HepG2 (cell line): ENCODE measurements around the gene GLT1D1. TPM values are rescaled to one million over a fixed set of nuclear protein-coding genes. Genes with fewer than 3 reads are reported as not detected.
"Not testable (repeated sequence)": the region's sequence is repeated elsewhere in the genome, so short reads cannot be mapped to it uniquely, and the experiment has no call there.

Source experiments
- ATAC-seq: fragments of 200-7000 bp; cut with Tn5 transposase; 3 replicates; pipeline ENCODE4 v1.9.1; 2020; ENCODE audit warnings: mild to moderate bottlenecking, moderate library complexity
- BruUV-seq: library from RNA; stranded (reverse); fragments of 400-500 nt; replicated peaks from 2 replicates; lab custom pipeline; 2021; lab: Mats Ljungman, UMichigan
- CTCF ChIA-PET: fragments of 300-600 bp; formaldehyde crosslinking; extraction: SDS; loops from one replicate; lab custom pipeline; 2021; ENCODE audit warnings: low total read pairs, inconsistent platforms, low intra/inter-chr PET ratio; lab: Yijun Ruan, JAX
- POLR2A ChIA-PET: fragments of 350-600 bp; sonication (Branson Sonifier 250); formaldehyde crosslinking; loops from one replicate; lab custom pipeline; 2020; ENCODE audit warnings: antibody characterized with exemption, inconsistent platforms; lab: Yijun Ruan, JAX
- DNase-seq: peaks from one replicate; pipeline ENCODE4 v3.0.0-alpha.2; 2015; ENCODE audit warnings: low spot score
- FAIRE-seq: peaks from 3 replicates; lab custom pipeline; 2011; peaks lifted over from hg19 to GRCh38; lab: Jason Lieb, UNC
- H2AFZ ChIP-seq: one replicate; pipeline ENCODE4 v1.6.1; 2011; ENCODE audit warnings: low read length, inconsistent platforms
- H3K27ac ChIP-seq: fragments of 300-600 bp; 3 replicates; pipeline ENCODE4 v1.8.0; 2011; ENCODE audit warnings: mixed run types, mild to moderate bottlenecking, mixed read lengths, low read length, inconsistent platforms; ENCODE audit not compliant: insufficient read depth; ENCODE audit errors: extremely low read length
- H3K27me3 ChIP-seq, 2 experiments: fragments of 200-600 bp in 1 of 2; 2 replicates in 1 of 2; 3 replicates in 1 of 2; pipeline versions ENCODE4 v1.6.0 to v1.8.0; 2011; ENCODE audit warnings: low read length in 2 of 2, mild to moderate bottlenecking in 2 of 2, moderate library complexity in 2 of 2, inconsistent platforms in 1 of 2; ENCODE audit not compliant: insufficient read depth in 2 of 2, control insufficient read depth in 1 of 2
- H3K36me3 ChIP-seq, 2 experiments: fragments of 200-600 bp in 1 of 2; replicated peaks in 1 of 2; 2 replicates in 1 of 2; 3 replicates in 1 of 2; pipeline versions ENCODE4 v1.5.1 to v1.8.0; 2011; ENCODE audit warnings: low read length in 2 of 2, inconsistent platforms in 1 of 2; ENCODE audit not compliant: insufficient read depth in 2 of 2, control insufficient read depth in 1 of 2
- H3K4me1 ChIP-seq: 2 replicates; pipeline ENCODE4 v1.5.1; 2012; ENCODE audit warnings: low read length, inconsistent platforms; ENCODE audit not compliant: insufficient read depth
- H3K4me2 ChIP-seq: 2 replicates; pipeline ENCODE4 v1.6.0; 2011; ENCODE audit warnings: low read depth, low read length, inconsistent platforms
- H3K4me3 ChIP-seq, 3 experiments: fragments of 200-600 bp in 1 of 3; sonication (generic), shearing (Covaris generic) in 1 of 3; replicated peaks in 1 of 3; 2 replicates each; pipeline ENCODE4 v1.5.1; 2011 to 2016; ENCODE audit warnings: low read length in 3 of 3, inconsistent platforms in 2 of 3, low read depth in 2 of 3, mild to moderate bottlenecking in 2 of 3, control low read depth in 1 of 3, mixed read lengths in 1 of 3; ENCODE audit not compliant: insufficient read depth in 1 of 3
- H3K79me2 ChIP-seq: one replicate; pipeline ENCODE4 v1.6.1; 2011; ENCODE audit warnings: low read length, inconsistent platforms; ENCODE audit not compliant: insufficient read depth
- H3K9ac ChIP-seq: 2 replicates; pipeline ENCODE4 v1.6.0; 2011; ENCODE audit warnings: mild to moderate bottlenecking, low read depth, low read length, inconsistent platforms; ENCODE audit not compliant: insufficient read depth
- H3K9me3 ChIP-seq: 2 replicates; pipeline ENCODE4 v1.5.1; 2012; ENCODE audit warnings: mild to moderate bottlenecking, low read length
- H4K20me1 ChIP-seq: 2 replicates; pipeline ENCODE4 v1.6.0; 2011; ENCODE audit warnings: inconsistent platforms, mild to moderate bottlenecking, low read length, moderate library complexity; ENCODE audit not compliant: insufficient read depth
- AKAP8 ChIP-seq: sonication (generic); formaldehyde crosslinking; IDR thresholded peaks from 2 replicates; pipeline ENCODE4 v1.5.1; 2020; ENCODE audit warnings: mild to moderate bottlenecking, missing genetic modification reagents
- ATF7 ChIP-seq, 2 experiments: fragments of 450-650 bp in 1 of 2; sonication (generic) in 1 of 2; formaldehyde crosslinking in 1 of 2; IDR thresholded peaks; 2 replicates each; pipeline versions ENCODE4 v1.4.0 to v1.6.1; 2016 to 2020; ENCODE audit warnings: antibody characterized with exemption in 1 of 2, mild to moderate bottlenecking in 1 of 2, missing genetic modification reagents in 1 of 2
- HNF4A ChIP-seq: sonication (generic); formaldehyde crosslinking; IDR thresholded peaks from 2 replicates; pipeline ENCODE4 v1.4.0; 2020; ENCODE audit warnings: missing genetic modification reagents
- RFX5 ChIP-seq: IDR thresholded peaks from 2 replicates; pipeline ENCODE4 v1.6.1; 2011; ENCODE audit warnings: low read depth, low read length, improper control_type of control experiment
- SMARCC2 ChIP-seq: fragments of 450-650 bp; IDR thresholded peaks from 2 replicates; pipeline ENCODE4 v1.6.1; 2017; ENCODE audit warnings: antibody characterized with exemption, mild to moderate bottlenecking
- SPEN ChIP-seq: sonication (generic); formaldehyde crosslinking; IDR thresholded peaks from 2 replicates; pipeline ENCODE4 v1.5.1; 2020; ENCODE audit warnings: low read depth, mild to moderate bottlenecking, missing genetic modification reagents
- ZNF510 ChIP-seq: sonication (generic); formaldehyde crosslinking; IDR thresholded peaks from 2 replicates; pipeline ENCODE4 v1.4.0; 2020; ENCODE audit warnings: low read depth, mild to moderate bottlenecking, missing genetic modification reagents
- ZNF572 ChIP-seq: sonication (generic); formaldehyde crosslinking; IDR thresholded peaks from 2 replicates; pipeline ENCODE4 v1.5.1; 2020; ENCODE audit warnings: mild to moderate bottlenecking, missing genetic modification reagents
- ZNF720 ChIP-seq: sonication (generic); formaldehyde crosslinking; IDR thresholded peaks from 2 replicates; pipeline ENCODE4 v1.4.0; 2020; ENCODE audit warnings: missing genetic modification reagents
- ZSCAN9 ChIP-seq: IDR thresholded peaks from 2 replicates; pipeline ENCODE4 v1.6.1; 2016; ENCODE audit warnings: borderline replicate concordance
- WGBS: methylation state at CpG from one replicate; pipeline ENCODE4 v1.1.6; 2017; ENCODE audit warnings: low lambda C conversion rate; 5-methylcytosine and 5-hydroxymethylcytosine counted together
- in situ Hi-C: cut with HindIII; loops from 2 replicates; pipeline ENCODE4 v1.10.0; 2017; ENCODE audit warnings: low pct_unique_long_range_greater_than_20kb; ENCODE audit not compliant: extremely low pct_ligation_motif_present
- intact Hi-C: fragments of 100-400 bp; cut with micrococcal nuclease; formaldehyde crosslinking; loops from one replicate; pipeline ENCODE4 v1.10.0; 2022; ENCODE audit not compliant: unreplicated experiment
- polyA plus RNA-seq, 8 experiments: library from polyadenylated mRNA; depleted of rRNA in 3 of 8; stranded (reverse) in 7 of 8; unstranded in 1 of 8; fragments of >200 nt; fragmentation: Illumina TruSeq in 4 of 8; extraction: Trizol in 4 of 8; gene quantifications; 2 replicates each; pipeline versions ENCODE4 v1.2.1 to v1.2.3, GENCODE V29; 2011 to 2016; ENCODE audit warnings: low read depth in 4 of 8, missing spikeins in 1 of 8, mixed read lengths in 1 of 8; ENCODE audit not compliant: insufficient read depth in 1 of 8
- total RNA-seq, 5 experiments: library from RNA; depleted of rRNA; stranded (reverse); fragments of >200 nt; fragmentation: Illumina TruSeq; extraction: Trizol; gene quantifications; 2 replicates each; pipeline ENCODE4 v1.2.3, GENCODE V29; 2016; ENCODE audit warnings: low read depth in 1 of 5
- TF ChIP-seq, protein P1 (sequence below): sonication (generic); formaldehyde crosslinking; IDR thresholded peaks from 2 replicates; pipeline ENCODE4 v1.5.0; 2020; ENCODE audit warnings: missing genetic modification reagents, mild to moderate bottlenecking, borderline replicate concordance
- TF ChIP-seq, protein P2 (sequence below): sonication (generic); formaldehyde crosslinking; IDR thresholded peaks from 2 replicates; pipeline ENCODE4 v1.5.0; 2020; ENCODE audit warnings: mild to moderate bottlenecking, missing genetic modification reagents, borderline replicate concordance
- TF ChIP-seq, protein P3 (sequence below): sonication (generic); formaldehyde crosslinking; IDR thresholded peaks from 2 replicates; pipeline ENCODE4 v1.4.0; 2020; ENCODE audit warnings: low read depth, mild to moderate bottlenecking, missing genetic modification reagents

Gene GLT1D1
- total and polyA plus RNA-seq, 2 of the 13 experiments (the other 11 are each of a cell fraction or from before 2014, with no cell fraction given), result 0.09 to 0.17 TPM

DNA sequence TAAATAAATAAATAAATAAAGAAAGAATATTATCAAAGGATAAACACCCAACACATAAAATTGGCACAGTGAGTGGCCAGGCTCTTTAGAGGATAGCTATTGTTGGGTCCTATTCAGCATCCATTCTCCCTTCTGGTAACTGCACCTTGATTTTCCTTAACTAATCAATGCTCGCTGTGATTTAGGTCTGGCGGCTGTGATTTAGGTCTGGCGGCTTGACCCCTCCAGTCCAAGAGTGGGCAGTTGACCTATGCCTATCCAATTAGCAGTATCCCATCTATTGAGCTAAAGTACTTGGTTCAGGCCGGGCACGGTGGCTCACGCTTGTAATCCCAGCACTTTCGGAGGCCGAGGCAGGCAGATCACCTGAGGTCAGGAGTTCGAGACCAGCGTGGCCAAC, 19.9 kb upstream of the GLT1D1 start (continued):
- TF ChIP-seq AKAP8, result no peak
- no peak for TF ChIP-seq ZSCAN9 (CRISPR knock-in tag)

DNA sequence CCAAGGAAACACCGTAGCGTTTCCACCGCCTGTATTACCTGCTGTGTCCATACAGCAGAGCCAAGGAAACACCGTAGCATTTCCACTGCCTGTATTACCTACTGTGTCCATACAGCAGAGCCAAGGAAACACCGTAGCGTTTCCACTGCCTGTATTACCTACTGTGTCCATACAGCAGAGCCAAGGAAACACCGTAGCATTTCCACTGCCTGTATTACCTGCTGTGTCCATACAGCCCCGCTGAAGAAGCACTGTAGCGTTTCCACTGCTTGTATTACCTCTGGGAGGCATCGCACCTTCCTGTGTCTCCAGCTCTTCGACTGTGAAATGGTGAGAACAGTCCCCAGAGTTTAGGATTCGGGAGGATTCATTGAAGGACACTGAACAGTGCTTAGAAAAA, 13.4 kb upstream of the GLT1D1 start:
- H3K4me2 ChIP-seq, H3K27ac ChIP-seq, DNase-seq, H2AFZ ChIP-seq, H3K9me3 ChIP-seq, CTCF ChIA-PET, BruUV-seq, H3K79me2 ChIP-seq, FAIRE-seq, H3K4me3 ChIP-seq, H3K9ac ChIP-seq, in situ Hi-C loops, H4K20me1 ChIP-seq, H3K36me3 ChIP-seq, intact Hi-C loops, H3K4me1 ChIP-seq, POLR2A ChIA-PET: not testable (repeated sequence)
- ATAC-seq, result peak; percentile 55; the same call in 2 of the 3 replicates
- WGBS, result 21% methylated on average over 11 of the region's 12 CpGs
- H3K27me3 ChIP-seq, result peaks cover 0 to 20% of the 10 kb centered on the region in 2 experiments; a peak in 1 of 5 replicates

DNA sequence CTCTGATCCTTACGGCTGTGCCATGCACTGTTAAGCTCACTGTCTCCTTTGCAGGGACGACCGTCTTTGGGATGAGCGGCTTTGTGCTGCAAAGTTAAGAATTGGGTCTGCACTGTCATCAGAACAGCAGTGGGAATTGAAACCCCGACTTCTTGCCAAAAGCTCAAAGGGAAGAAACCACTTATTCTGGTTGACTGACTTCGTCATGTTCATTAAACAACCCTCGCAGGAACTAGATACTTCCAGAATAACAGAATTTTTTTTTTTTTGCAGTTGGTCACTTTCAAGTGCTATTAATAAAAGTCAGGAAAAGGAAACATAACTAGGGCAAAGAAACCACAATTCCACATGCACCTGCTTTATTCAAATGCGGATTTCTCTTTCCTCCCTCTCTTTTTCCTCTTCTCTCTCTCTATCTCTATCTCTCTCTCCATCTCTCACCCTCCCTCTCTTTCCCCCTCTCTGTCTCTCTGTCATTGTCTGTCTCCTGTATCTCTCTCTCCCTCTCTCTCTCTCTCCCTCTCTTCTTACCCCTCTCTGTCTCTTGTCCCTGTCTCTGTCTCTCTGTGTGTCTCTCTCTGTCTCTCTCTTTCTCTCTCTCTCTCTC, 12.3 kb upstream of the GLT1D1 start:
- no peaks in the 10 kb centered on the region for H3K9me3 ChIP-seq
- FAIRE-seq, result no peak
- 14% methylated on average over 8 of the region's 8 CpGs for WGBS
- intact Hi-C loops (no loop called here), in situ Hi-C loops (no loop called here)
- H3K27ac ChIP-seq, result no peak overlapping the region
- ChIA-PET POLR2A (no interaction called here), CTCF (no interaction called here)
- no peak overlapping the region for H3K4me3 ChIP-seq
- no peak overlapping the region for H3K4me2 ChIP-seq
- no peaks in the 10 kb centered on the region for H3K4me1 ChIP-seq
- DNase-seq, result no peak
- no peaks in the 10 kb centered on the region for H4K20me1 ChIP-seq
- no peaks in the 10 kb centered on the region for H3K79me2 ChIP-seq
- H3K27me3 ChIP-seq, result peaks cover 0 to 20% of the 10 kb centered on the region in 2 experiments; a peak in 1 of 5 replicates
- H2AFZ ChIP-seq, result no peak overlapping the region
- no TSS peak for BruUV-seq
- no peak for ATAC-seq
- no peaks in the 10 kb centered on the region for H3K36me3 ChIP-seq
- H3K9ac ChIP-seq, result no peak overlapping the region
- TF ChIP-seq SMARCC2, result no peak
- TF ChIP-seq ZNF720 (CRISPR knock-in tag), result no peak
- TF ChIP-seq ZNF510 (CRISPR knock-in tag), result no peak
- TF ChIP-seq, protein P1, sequence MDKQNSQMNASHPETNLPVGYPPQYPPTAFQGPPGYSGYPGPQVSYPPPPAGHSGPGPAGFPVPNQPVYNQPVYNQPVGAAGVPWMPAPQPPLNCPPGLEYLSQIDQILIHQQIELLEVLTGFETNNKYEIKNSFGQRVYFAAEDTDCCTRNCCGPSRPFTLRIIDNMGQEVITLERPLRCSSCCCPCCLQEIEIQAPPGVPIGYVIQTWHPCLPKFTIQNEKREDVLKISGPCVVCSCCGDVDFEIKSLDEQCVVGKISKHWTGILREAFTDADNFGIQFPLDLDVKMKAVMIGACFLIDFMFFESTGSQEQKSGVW (CRISPR knock-in tag), result no peak
- TF ChIP-seq, protein P2, sequence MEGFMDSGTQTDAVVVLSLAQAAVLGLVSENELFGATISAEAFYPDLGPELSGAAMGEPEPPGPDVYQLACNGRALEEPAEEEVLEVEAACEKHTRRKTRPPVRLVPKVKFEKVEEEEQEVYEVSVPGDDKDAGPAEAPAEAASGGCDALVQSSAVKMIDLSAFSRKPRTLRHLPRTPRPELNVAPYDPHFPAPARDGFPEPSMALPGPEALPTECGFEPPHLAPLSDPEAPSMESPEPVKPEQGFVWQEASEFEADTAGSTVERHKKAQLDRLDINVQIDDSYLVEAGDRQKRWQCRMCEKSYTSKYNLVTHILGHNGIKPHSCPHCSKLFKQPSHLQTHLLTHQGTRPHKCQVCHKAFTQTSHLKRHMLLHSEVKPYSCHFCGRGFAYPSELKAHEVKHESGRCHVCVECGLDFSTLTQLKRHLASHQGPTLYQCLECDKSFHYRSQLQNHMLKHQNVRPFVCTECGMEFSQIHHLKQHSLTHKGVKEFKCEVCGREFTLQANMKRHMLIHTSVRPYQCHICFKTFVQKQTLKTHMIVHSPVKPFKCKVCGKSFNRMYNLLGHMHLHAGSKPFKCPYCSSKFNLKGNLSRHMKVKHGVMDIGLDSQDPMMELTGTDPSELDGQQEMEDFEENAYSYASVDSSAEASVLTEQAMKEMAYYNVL (CRISPR knock-in tag), result no peak
- TF ChIP-seq, protein P3, sequence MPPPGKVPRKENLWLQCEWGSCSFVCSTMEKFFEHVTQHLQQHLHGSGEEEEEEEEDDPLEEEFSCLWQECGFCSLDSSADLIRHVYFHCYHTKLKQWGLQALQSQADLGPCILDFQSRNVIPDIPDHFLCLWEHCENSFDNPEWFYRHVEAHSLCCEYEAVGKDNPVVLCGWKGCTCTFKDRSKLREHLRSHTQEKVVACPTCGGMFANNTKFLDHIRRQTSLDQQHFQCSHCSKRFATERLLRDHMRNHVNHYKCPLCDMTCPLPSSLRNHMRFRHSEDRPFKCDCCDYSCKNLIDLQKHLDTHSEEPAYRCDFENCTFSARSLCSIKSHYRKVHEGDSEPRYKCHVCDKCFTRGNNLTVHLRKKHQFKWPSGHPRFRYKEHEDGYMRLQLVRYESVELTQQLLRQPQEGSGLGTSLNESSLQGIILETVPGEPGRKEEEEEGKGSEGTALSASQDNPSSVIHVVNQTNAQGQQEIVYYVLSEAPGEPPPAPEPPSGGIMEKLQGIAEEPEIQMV (CRISPR knock-in tag), result no peak
- TF ChIP-seq ATF7 (IDR thresholded peaks at IDR 0.05), result no peak
- TF ChIP-seq ATF7 (CRISPR knock-in tag; IDR thresholded peaks at IDR 0.05), result no peak
- TF ChIP-seq SPEN (CRISPR knock-in tag), result no peak
- TF ChIP-seq HNF4A, result no peak
- no peak for TF ChIP-seq ZNF572 (CRISPR knock-in tag)
- no peak for TF ChIP-seq RFX5
